Activated naive CD8-positive, alpha-beta T cell (primary cell): ENCODE results near the gene SYP.

Experiments used
- H3K27ac Mint-ChIP-seq: one replicate; pipeline ENCODE4 v1.8.0; 2021; ENCODE audit warnings: mixed read lengths
- H3K27me3 Mint-ChIP-seq: one replicate; pipeline ENCODE4 v1.8.0; 2021; ENCODE audit warnings: mixed read lengths
- H3K36me3 Mint-ChIP-seq: one replicate; pipeline ENCODE4 v1.8.0; 2021; ENCODE audit warnings: mixed read lengths
- H3K4me1 Mint-ChIP-seq: one replicate; pipeline ENCODE4 v1.8.0; 2021; ENCODE audit warnings: low read depth, mixed read lengths
- H3K4me3 Mint-ChIP-seq: one replicate; pipeline ENCODE4 v1.8.0; 2021; ENCODE audit warnings: mild to moderate bottlenecking, mixed read lengths
- H3K9me3 Mint-ChIP-seq: one replicate; pipeline ENCODE4 v1.8.0; 2021; ENCODE audit warnings: low read depth, mixed read lengths

The SYP gene

GRCh38 chrX:49208399-49208798 lies 8.4 kb upstream of the SYP start:
- Mint-ChIP-seq H3K36me3 (no peaks in the 10 kb centered on the region), H3K4me3 (no peak overlapping the region), H3K4me1 (peaks cover 1% of the 10 kb centered on the region), H3K27ac (no peak overlapping the region), H3K27me3 (no peaks in the 10 kb centered on the region), H3K9me3 (no peaks in the 10 kb centered on the region)

- Mint-ChIP-seq H3K4me1 (peaks cover 1% of the 10 kb centered on the region), H3K27me3 (no peaks in the 10 kb centered on the region), H3K4me3 (no peak overlapping the region), H3K36me3 (no peaks in the 10 kb centered on the region), H3K9me3 (no peaks in the 10 kb centered on the region), H3K27ac (no peak overlapping the region)
Observed at GRCh38 chrX:49206543-49206942, 6.5 kb upstream of the SYP start.

GRCh38 chrX:49205443-49205842 lies 5.5 kb upstream of the SYP start:
- Mint-ChIP-seq H3K36me3 (no peaks in the 10 kb centered on the region), H3K27ac (no peak overlapping the region), H3K4me3 (no peak overlapping the region), H3K9me3 (no peaks in the 10 kb centered on the region), H3K27me3 (no peaks in the 10 kb centered on the region), H3K4me1 (peaks cover 4% of the 10 kb centered on the region)

- peaks cover 5% of the 10 kb centered on the region for H3K4me1 Mint-ChIP-seq
- no peak overlapping the region for H3K4me3 Mint-ChIP-seq
- H3K27me3 Mint-ChIP-seq = no peaks in the 10 kb centered on the region
- H3K27ac Mint-ChIP-seq = no peak overlapping the region
- no peaks in the 10 kb centered on the region for H3K9me3 Mint-ChIP-seq
- H3K36me3 Mint-ChIP-seq = no peaks in the 10 kb centered on the region
Observed at GRCh38 chrX:49204709-49205108, 4.7 kb upstream of the SYP start.

GRCh38 chrX:49204017-49204416 lies 4.0 kb upstream of the SYP start:
- no peaks in the 10 kb centered on the region for H3K36me3 Mint-ChIP-seq
- peaks cover 8% of the 10 kb centered on the region for H3K4me1 Mint-ChIP-seq
- H3K27ac Mint-ChIP-seq = no peak overlapping the region
- H3K27me3 Mint-ChIP-seq = no peaks in the 10 kb centered on the region
- H3K4me3 Mint-ChIP-seq = no peak overlapping the region
- no peaks in the 10 kb centered on the region for H3K9me3 Mint-ChIP-seq

GRCh38 chrX:49203536-49203935 lies 3.5 kb upstream of the SYP start:
- H3K27ac Mint-ChIP-seq = no peak overlapping the region
- H3K4me3 Mint-ChIP-seq = no peak overlapping the region
- H3K36me3 Mint-ChIP-seq = no peaks in the 10 kb centered on the region
- H3K4me1 Mint-ChIP-seq = peaks cover 9% of the 10 kb centered on the region
- no peaks in the 10 kb centered on the region for H3K27me3 Mint-ChIP-seq
- H3K9me3 Mint-ChIP-seq = no peaks in the 10 kb centered on the region

- H3K27me3 Mint-ChIP-seq = no peaks in the 10 kb centered on the region
- no peaks in the 10 kb centered on the region for H3K36me3 Mint-ChIP-seq
- peaks cover 15% of the 10 kb centered on the region for H3K4me1 Mint-ChIP-seq
- H3K9me3 Mint-ChIP-seq = no peaks in the 10 kb centered on the region
- no peak overlapping the region for H3K4me3 Mint-ChIP-seq
- no peak overlapping the region for H3K27ac Mint-ChIP-seq
Observed at GRCh38 chrX:49202022-49202421, 2.0 kb upstream of the SYP start.

- Mint-ChIP-seq H3K4me3 (peak overlapping the region; percentile 38), H3K27ac (no peak overlapping the region), H3K27me3 (no peaks in the 10 kb centered on the region)
Observed at GRCh38 chrX:49199315-49199595, 738 bp downstream of the SYP start.

GRCh38 chrX:49198540-49199314 lies 1.3 kb downstream of the SYP start:
- Mint-ChIP-seq H3K27me3 (no peaks in the 10 kb centered on the region), H3K4me3 (peak overlapping the region; percentile 44), H3K27ac (no peak overlapping the region)

More at GRCh38 chrX:49199315-49199595, 738 bp downstream of the SYP start:
- Mint-ChIP-seq H3K9me3 (no peaks in the 10 kb centered on the region), H3K4me1 (peaks cover 15% of the 10 kb centered on the region), H3K36me3 (no peaks in the 10 kb centered on the region)

GRCh38 chrX:49197543-49198087 lies 2.4 kb downstream of the SYP start:
- Mint-ChIP-seq H3K4me1 (peaks cover 27% of the 10 kb centered on the region), H3K36me3 (no peaks in the 10 kb centered on the region), H3K27me3 (no peaks in the 10 kb centered on the region), H3K4me3 (no peak overlapping the region), H3K27ac (no peak overlapping the region), H3K9me3 (no peaks in the 10 kb centered on the region)

More at GRCh38 chrX:49198540-49199314, 1.3 kb downstream of the SYP start:
- Mint-ChIP-seq H3K36me3 (no peaks in the 10 kb centered on the region), H3K4me1 (peaks cover 18% of the 10 kb centered on the region), H3K9me3 (no peaks in the 10 kb centered on the region)

- Mint-ChIP-seq H3K4me3 (no peak overlapping the region), H3K27ac (peak overlapping the region; percentile 1), H3K9me3 (no peaks in the 10 kb centered on the region), H3K27me3 (no peaks in the 10 kb centered on the region), H3K4me1 (peaks cover 28% of the 10 kb centered on the region), H3K36me3 (no peaks in the 10 kb centered on the region)
Observed at GRCh38 chrX:49193542-49193964, 6.4 kb downstream of the SYP start.

GRCh38 chrX:49192722-49193328 lies 7.2 kb downstream of the SYP start:
- no peaks in the 10 kb centered on the region for H3K36me3 Mint-ChIP-seq
- H3K27ac Mint-ChIP-seq = peak overlapping the region; percentile 61
- no peaks in the 10 kb centered on the region for H3K9me3 Mint-ChIP-seq
- H3K27me3 Mint-ChIP-seq = no peaks in the 10 kb centered on the region
- H3K4me3 Mint-ChIP-seq = peak overlapping the region; percentile 60
- peaks cover 23% of the 10 kb centered on the region for H3K4me1 Mint-ChIP-seq

- Mint-ChIP-seq H3K27me3 (no peaks in the 10 kb centered on the region), H3K27ac (peak overlapping the region; percentile 89), H3K36me3 (no peaks in the 10 kb centered on the region), H3K4me3 (peak overlapping the region; percentile 95), H3K4me1 (peaks cover 23% of the 10 kb centered on the region), H3K9me3 (no peaks in the 10 kb centered on the region)
Observed at GRCh38 chrX:49191574-49192011, 8.4 kb downstream of the SYP start.

- Mint-ChIP-seq H3K27me3 (no peaks in the 10 kb centered on the region), H3K4me1 (peaks cover 23% of the 10 kb centered on the region), H3K36me3 (no peaks in the 10 kb centered on the region), H3K27ac (peak overlapping the region; percentile 96), H3K4me3 (peak overlapping the region; percentile 95), H3K9me3 (no peaks in the 10 kb centered on the region)
Observed at GRCh38 chrX:49190821-49191573, 9.0 kb downstream of the SYP start.

- peak overlapping the region; percentile 95 for H3K4me3 Mint-ChIP-seq
- no peaks in the 10 kb centered on the region for H3K9me3 Mint-ChIP-seq
- H3K27me3 Mint-ChIP-seq = no peaks in the 10 kb centered on the region
- peak overlapping the region; percentile 41 for H3K27ac Mint-ChIP-seq
- H3K36me3 Mint-ChIP-seq = no peaks in the 10 kb centered on the region
- peaks cover 29% of the 10 kb centered on the region for H3K4me1 Mint-ChIP-seq
Observed at GRCh38 chrX:49189606-49190005, 10.4 kb downstream of the SYP start.
